Measurements from ENCODE around the gene TSPEAR. TPM values are rescaled to one million over a fixed set of nuclear protein-coding genes. Genes with fewer than 3 reads are reported as not detected.

The TSPEAR gene
- total RNA-seq, 1 experiment from 2014 or later = not detected

- no peaks in the 10 kb centered on the region for H3K9me3 Mint-ChIP-seq (ENCODE audit: unreplicated experiment)
- POLR2A ChIA-PET = interaction anchor here (0.5 kb wide), 1 partner anchor 776 kb away, joined by 3 read pairs; no protein-coding TSS in a partner anchor
- H3K27me3 Mint-ChIP-seq (ENCODE audit: insufficient read depth, unreplicated experiment) = peaks cover 7% of the 10 kb centered on the region
- H3K4me1 Mint-ChIP-seq (ENCODE audit: insufficient read depth, unreplicated experiment) = peaks cover 10% of the 10 kb centered on the region
- no TSS peak for BruUV-seq (replicated peaks)
- H3K27ac Mint-ChIP-seq (ENCODE audit: low read depth, unreplicated experiment) = no peak overlapping the region
- CTCF ChIA-PET = no interaction called here
- no peaks in the 10 kb centered on the region for H3K36me3 Mint-ChIP-seq (ENCODE audit: insufficient read depth, unreplicated experiment)
- intact Hi-C loops (cut with micrococcal nuclease) = no loop called here
- H3K4me3 Mint-ChIP-seq (ENCODE audit: unreplicated experiment) = no peak overlapping the region
- DNase-seq (ENCODE audit: unreplicated experiment) = no peak
- TF ChIP-seq CTCF (IDR thresholded peaks at IDR 0.05; ENCODE audit: unreplicated experiment) = no peak
Measured at GRCh38 chr21:44751186-44751798, 39.9 kb upstream of the TSPEAR start.

GRCh38 chr21:44750675-44751025, 39.3 kb upstream of the TSPEAR start:
- Mint-ChIP-seq H3K36me3 (ENCODE audit: insufficient read depth, unreplicated experiment) (no peaks in the 10 kb centered on the region), H3K4me3 (ENCODE audit: unreplicated experiment) (no peak overlapping the region), H3K27ac (ENCODE audit: low read depth, unreplicated experiment) (no peak overlapping the region), H3K9me3 (ENCODE audit: unreplicated experiment) (no peaks in the 10 kb centered on the region), H3K27me3 (ENCODE audit: insufficient read depth, unreplicated experiment) (peaks cover under 1% of the 10 kb centered on the region), H3K4me1 (ENCODE audit: insufficient read depth, unreplicated experiment) (peaks cover 10% of the 10 kb centered on the region)
- CTCF ChIA-PET = no interaction called here
- DNase-seq (ENCODE audit: unreplicated experiment) = no peak
- no TSS peak for BruUV-seq (replicated peaks)
- POLR2A ChIA-PET = interaction anchor here (0.5 kb wide), 1 partner anchor 777 kb away, joined by 3 read pairs; no protein-coding TSS in a partner anchor
- intact Hi-C loops (cut with micrococcal nuclease) = no loop called here
- no peak for TF ChIP-seq CTCF (IDR thresholded peaks at IDR 0.05; ENCODE audit: unreplicated experiment)

GRCh38 chr21:44749759-44750674, 38.6 kb upstream of the TSPEAR start:
- intact Hi-C loops (cut with micrococcal nuclease) = no loop called here
- ChIA-PET POLR2A (no interaction called here), CTCF (interaction anchor here (0.5 to 1.4 kb wide), 2 partner anchors 10 to 94 kb away, joined by 3 to 5 read pairs; no protein-coding TSS in a partner anchor)
- Mint-ChIP-seq H3K4me3 (ENCODE audit: unreplicated experiment) (no peak overlapping the region), H3K27me3 (ENCODE audit: insufficient read depth, unreplicated experiment) (no peaks in the 10 kb centered on the region), H3K9me3 (ENCODE audit: unreplicated experiment) (no peaks in the 10 kb centered on the region), H3K27ac (ENCODE audit: low read depth, unreplicated experiment) (no peak overlapping the region), H3K4me1 (ENCODE audit: insufficient read depth, unreplicated experiment) (peaks cover 10% of the 10 kb centered on the region), H3K36me3 (ENCODE audit: insufficient read depth, unreplicated experiment) (no peaks in the 10 kb centered on the region)
- no peak for DNase-seq (ENCODE audit: unreplicated experiment)
- no peak for TF ChIP-seq CTCF (IDR thresholded peaks at IDR 0.05; ENCODE audit: unreplicated experiment)
- no TSS peak for BruUV-seq (replicated peaks)

- H3K27ac Mint-ChIP-seq (ENCODE audit: low read depth, unreplicated experiment) = no peak overlapping the region
- no peak overlapping the region for H3K4me3 Mint-ChIP-seq (ENCODE audit: unreplicated experiment)
- no peak for DNase-seq (ENCODE audit: unreplicated experiment)
- TF ChIP-seq CTCF (IDR thresholded peaks at IDR 0.05; ENCODE audit: unreplicated experiment) = no peak
- no peaks in the 10 kb centered on the region for H3K27me3 Mint-ChIP-seq (ENCODE audit: insufficient read depth, unreplicated experiment)
- BruUV-seq (replicated peaks) = no TSS peak
- H3K36me3 Mint-ChIP-seq (ENCODE audit: insufficient read depth, unreplicated experiment) = no peaks in the 10 kb centered on the region
- ChIA-PET CTCF (interaction anchor here (0.5 to 1.4 kb wide), 2 partner anchors 9 to 94 kb away, joined by 3 to 5 read pairs; no protein-coding TSS in a partner anchor), POLR2A (interaction anchor here (1.0 kb wide), 1 partner anchor 25 kb away, joined by 3 read pairs; no protein-coding TSS in a partner anchor)
- intact Hi-C loops (cut with micrococcal nuclease) = no loop called here
- no peaks in the 10 kb centered on the region for H3K9me3 Mint-ChIP-seq (ENCODE audit: unreplicated experiment)
- peaks cover 10% of the 10 kb centered on the region for H3K4me1 Mint-ChIP-seq (ENCODE audit: insufficient read depth, unreplicated experiment)
Measured at GRCh38 chr21:44749116-44749758, 37.9 kb upstream of the TSPEAR start.
